OCI-LY1 (cell line): Measurements from ENCODE around the gene EBF3.

Experiments used
- H2AFZ ChIP-seq: fragments of 200-600 bp; sonication (generic), shearing (Covaris generic); 2 replicates; pipeline ENCODE4 v1.6.0; 2014; ENCODE audit warnings: antibody characterized with exemption, mild to moderate bottlenecking, low read length
- H3F3A ChIP-seq: fragments of 200-600 bp; sonication (generic), shearing (Covaris generic); 2 replicates; pipeline ENCODE4 v1.6.0; 2014; ENCODE audit warnings: mild to moderate bottlenecking, antibody characterized with exemption, low read length, moderate library complexity; ENCODE audit not compliant: insufficient read depth
- H3K27ac ChIP-seq: fragments of 200-600 bp; sonication (generic); 2 replicates; pipeline ENCODE4 v1.5.1; 2014; ENCODE audit warnings: low read length, mixed run types, mild to moderate bottlenecking, low read depth; ENCODE audit not compliant: poor library complexity, severe bottlenecking
- H3K27me3 ChIP-seq: fragments of 200-600 bp; sonication (generic); 2 replicates; pipeline ENCODE4 v1.6.0; 2014; ENCODE audit warnings: antibody characterized with exemption, mild to moderate bottlenecking, low read length, moderate library complexity; ENCODE audit not compliant: insufficient read depth
- H3K36me3 ChIP-seq: fragments of 200-600 bp; sonication (generic); 2 replicates; pipeline ENCODE4 v1.6.1; 2014; ENCODE audit warnings: mild to moderate bottlenecking, antibody characterized with exemption, low read length, moderate library complexity, mixed read lengths; ENCODE audit not compliant: insufficient read depth
- H3K4me1 ChIP-seq: fragments of 200-600 bp; sonication (generic); 2 replicates; pipeline ENCODE4 v1.5.1; 2014; ENCODE audit warnings: mild to moderate bottlenecking, low read length, moderate library complexity; ENCODE audit not compliant: insufficient read depth, severe bottlenecking
- H3K4me2 ChIP-seq: fragments of 200-600 bp; sonication (generic), shearing (Covaris generic); 2 replicates; pipeline ENCODE4 v1.6.1; 2014; ENCODE audit warnings: low read length
- H3K4me3 ChIP-seq: fragments of 200-600 bp; sonication (generic); 2 replicates; pipeline ENCODE4 v1.5.1; 2014; ENCODE audit warnings: low read length, low read depth, mild to moderate bottlenecking, mixed read lengths; ENCODE audit not compliant: poor library complexity, severe bottlenecking
- H3K79me2 ChIP-seq: fragments of 200-600 bp; shearing (Covaris generic); 2 replicates; pipeline ENCODE4 v1.6.1; 2016; ENCODE audit warnings: mixed run types, low read length, mixed read lengths; ENCODE audit not compliant: insufficient read depth
- H3K9ac ChIP-seq: fragments of 200-600 bp; sonication (generic), shearing (Covaris generic); 2 replicates; pipeline ENCODE4 v1.6.1; 2014; ENCODE audit warnings: mild to moderate bottlenecking, low read length, mixed read lengths
- H3K9me2 ChIP-seq: fragments of 200-600 bp; sonication (generic), shearing (Covaris generic); 2 replicates; pipeline ENCODE4 v1.6.1; 2014; ENCODE audit warnings: low read depth, mild to moderate bottlenecking, low read length, mixed read lengths
- H3K9me3 ChIP-seq: fragments of 200-600 bp; shearing (Covaris generic); 2 replicates; pipeline ENCODE4 v1.6.1; 2014; ENCODE audit warnings: low read length, mixed read lengths
- H4K20me1 ChIP-seq: fragments of 200-600 bp; sonication (generic), shearing (Covaris generic); 2 replicates; pipeline ENCODE4 v1.6.0; 2016; ENCODE audit warnings: mild to moderate bottlenecking, low read length; ENCODE audit not compliant: insufficient read depth
- EZH2 ChIP-seq: fragments of 200-600 bp; sonication (generic), shearing (Covaris generic); IDR thresholded peaks from 2 replicates; pipeline ENCODE4 v1.8.0; 2017; ENCODE audit warnings: borderline replicate concordance, mixed run types, mild to moderate bottlenecking, antibody characterized with exemption, low read length, moderate library complexity, mixed read lengths
- TF ChIP-seq, protein P1 (sequence below): fragments of 200-600 bp; sonication (generic), shearing (Covaris generic); IDR thresholded peaks from 2 replicates; pipeline ENCODE4 v1.5.1; 2017; ENCODE audit warnings: mild to moderate bottlenecking, antibody characterized with exemption, low read length, moderate library complexity, mixed read lengths

Gene EBF3

DNA sequence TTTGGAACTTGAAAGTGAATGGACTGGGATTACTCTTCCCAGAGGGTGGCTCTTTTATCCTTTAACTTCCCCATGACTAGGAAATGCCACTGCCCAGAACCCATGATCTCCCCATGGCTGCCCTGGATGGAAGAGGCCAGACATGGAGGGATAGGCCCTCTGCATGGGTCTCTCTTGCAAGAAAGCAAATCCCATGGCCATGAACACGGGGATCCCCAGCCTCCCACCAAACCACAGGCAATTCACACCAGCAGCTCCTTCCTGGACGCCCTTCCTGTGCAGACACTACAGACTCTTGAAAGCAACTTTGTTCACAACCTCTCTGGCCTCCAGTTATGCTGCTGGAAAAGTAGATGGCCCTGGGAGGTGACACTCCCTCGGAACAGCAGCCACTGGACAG lies 55.0 kb downstream of the EBF3 start:
- Histone ChIP-seq H3F3A (no peaks in the 10 kb centered on the region), H3K27me3 (no peaks in the 10 kb centered on the region; the same call in 1 of the 2 replicates), H3K36me3 (no peaks in the 10 kb centered on the region), H4K20me1 (no peaks in the 10 kb centered on the region), H3K9me2 (no peaks in the 10 kb centered on the region), H3K9ac (no peak overlapping the region), H3K27ac (no peak overlapping the region), H2AFZ (no peak overlapping the region), H3K9me3 (no peaks in the 10 kb centered on the region), H3K4me3 (no peak overlapping the region), H3K4me1 (no peaks in the 10 kb centered on the region), H3K4me2 (no peak overlapping the region), H3K79me2 (no peaks in the 10 kb centered on the region)
- no peak for TF ChIP-seq EZH2
- TF ChIP-seq, protein P1, sequence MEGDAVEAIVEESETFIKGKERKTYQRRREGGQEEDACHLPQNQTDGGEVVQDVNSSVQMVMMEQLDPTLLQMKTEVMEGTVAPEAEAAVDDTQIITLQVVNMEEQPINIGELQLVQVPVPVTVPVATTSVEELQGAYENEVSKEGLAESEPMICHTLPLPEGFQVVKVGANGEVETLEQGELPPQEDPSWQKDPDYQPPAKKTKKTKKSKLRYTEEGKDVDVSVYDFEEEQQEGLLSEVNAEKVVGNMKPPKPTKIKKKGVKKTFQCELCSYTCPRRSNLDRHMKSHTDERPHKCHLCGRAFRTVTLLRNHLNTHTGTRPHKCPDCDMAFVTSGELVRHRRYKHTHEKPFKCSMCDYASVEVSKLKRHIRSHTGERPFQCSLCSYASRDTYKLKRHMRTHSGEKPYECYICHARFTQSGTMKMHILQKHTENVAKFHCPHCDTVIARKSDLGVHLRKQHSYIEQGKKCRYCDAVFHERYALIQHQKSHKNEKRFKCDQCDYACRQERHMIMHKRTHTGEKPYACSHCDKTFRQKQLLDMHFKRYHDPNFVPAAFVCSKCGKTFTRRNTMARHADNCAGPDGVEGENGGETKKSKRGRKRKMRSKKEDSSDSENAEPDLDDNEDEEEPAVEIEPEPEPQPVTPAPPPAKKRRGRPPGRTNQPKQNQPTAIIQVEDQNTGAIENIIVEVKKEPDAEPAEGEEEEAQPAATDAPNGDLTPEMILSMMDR, result no peak

DNA sequence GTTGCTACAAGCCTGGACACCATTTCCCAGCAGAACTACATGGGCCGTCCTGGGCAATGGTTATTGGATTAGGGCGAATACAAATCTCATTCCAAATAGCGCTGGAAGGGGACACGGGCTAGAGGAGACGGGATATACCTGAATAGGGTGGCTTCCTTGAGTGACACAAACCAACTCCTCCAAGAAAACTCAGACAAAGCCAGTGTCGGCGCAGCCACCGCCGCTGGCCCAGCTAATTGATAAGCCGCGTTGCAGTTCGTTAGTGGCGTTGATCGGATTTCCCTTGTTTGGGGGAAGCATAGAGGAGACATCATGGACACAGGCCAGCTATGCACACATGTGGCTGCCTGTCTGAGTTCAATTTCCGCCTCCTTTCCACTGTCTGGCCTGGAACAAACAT lies 55.7 kb downstream of the EBF3 start:
- H2AFZ ChIP-seq, result no peak overlapping the region
- no peaks in the 10 kb centered on the region for H3K9me2 ChIP-seq
- H4K20me1 ChIP-seq, result no peaks in the 10 kb centered on the region
- H3K79me2 ChIP-seq, result no peaks in the 10 kb centered on the region
- no peaks in the 10 kb centered on the region; the same call in 1 of the 2 replicates for H3K27me3 ChIP-seq
- no peaks in the 10 kb centered on the region for H3K4me1 ChIP-seq
- TF ChIP-seq EZH2, result no peak
- TF ChIP-seq, protein P1, result no peak
- no peak overlapping the region for H3K27ac ChIP-seq
- H3K4me3 ChIP-seq, result no peak overlapping the region
- no peaks in the 10 kb centered on the region for H3F3A ChIP-seq
- H3K9ac ChIP-seq, result no peak overlapping the region
- no peaks in the 10 kb centered on the region for H3K36me3 ChIP-seq
- H3K9me3 ChIP-seq, result no peaks in the 10 kb centered on the region
- no peak overlapping the region for H3K4me2 ChIP-seq

DNA sequence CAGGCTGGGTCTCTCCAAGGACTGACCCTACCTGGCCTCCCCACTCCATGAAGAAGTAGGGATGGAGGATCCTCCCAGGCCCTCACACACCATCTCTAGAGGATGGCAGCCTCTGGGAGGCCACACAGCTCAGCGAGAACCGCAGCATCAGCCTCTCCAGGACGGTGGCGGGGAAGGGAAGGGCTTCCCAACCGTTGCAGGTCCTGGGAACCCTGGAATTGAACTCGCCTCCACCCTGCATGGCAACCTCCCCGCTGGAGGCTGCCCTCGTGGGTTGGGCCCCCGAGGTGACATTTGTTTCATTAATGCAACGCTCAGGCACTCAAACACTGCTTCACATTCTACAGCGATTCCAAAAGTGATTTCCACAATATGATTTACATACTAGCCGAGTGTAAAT lies 58.5 kb downstream of the EBF3 start:
- H3K9me2 ChIP-seq, result no peaks in the 10 kb centered on the region
- no peaks in the 10 kb centered on the region for H3K9me3 ChIP-seq
- H3K4me2 ChIP-seq, result no peak overlapping the region
- H2AFZ ChIP-seq, result no peak overlapping the region
- no peaks in the 10 kb centered on the region for H3K36me3 ChIP-seq
- H3K4me3 ChIP-seq, result no peak overlapping the region
- no peaks in the 10 kb centered on the region for H3F3A ChIP-seq
- H3K9ac ChIP-seq, result no peak overlapping the region
- TF ChIP-seq EZH2, result no peak
- TF ChIP-seq, protein P1, result no peak
- no peaks in the 10 kb centered on the region for H4K20me1 ChIP-seq
- H3K27me3 ChIP-seq, result no peaks in the 10 kb centered on the region; the same call in 1 of the 2 replicates
- no peaks in the 10 kb centered on the region for H3K4me1 ChIP-seq
- H3K27ac ChIP-seq, result no peak overlapping the region
- no peaks in the 10 kb centered on the region for H3K79me2 ChIP-seq
